NCI-H748 (cell line): Measurements from ENCODE around the gene DCC.
A peak's percentile ranks its signal among the peaks of the same experiment; 100 is the strongest.

ENCODE experiments used
- DNase-seq: peaks from one replicate; lab custom pipeline; 2025; ENCODE audit not compliant: unreplicated experiment; lab: John Stamatoyannopoulos, UW

The DCC gene

GRCh38 chr18:52489396-52490306 lies 149.7 kb downstream of the DCC start:
- peak; percentile 60 for DNase-seq

- DNase-seq, result no peak
Measured at GRCh38 chr18:52496426-52496825, 156.4 kb downstream of the DCC start.

- no peak for DNase-seq
Measured at GRCh38 chr18:52499016-52499415, 159.0 kb downstream of the DCC start.

GRCh38 chr18:52499644-52500043 lies 159.6 kb downstream of the DCC start:
- peak; percentile 93 for DNase-seq

GRCh38 chr18:52504589-52504988 lies 164.6 kb downstream of the DCC start:
- no peak for DNase-seq

GRCh38 chr18:52510139-52510538 lies 170.1 kb downstream of the DCC start:
- no peak for DNase-seq

GRCh38 chr18:52518086-52518485 lies 178.1 kb downstream of the DCC start:
- DNase-seq, result no peak

- no peak for DNase-seq
Measured at GRCh38 chr18:52519021-52519420, 179.0 kb downstream of the DCC start.

GRCh38 chr18:52523566-52523965 lies 183.6 kb downstream of the DCC start:
- no peak for DNase-seq

- no peak for DNase-seq
Measured at GRCh38 chr18:52531836-52532235, 191.8 kb downstream of the DCC start.

- DNase-seq, result no peak
Measured at GRCh38 chr18:52536039-52536438, 196.0 kb downstream of the DCC start.

GRCh38 chr18:52537261-52537660 lies 197.3 kb downstream of the DCC start:
- no peak for DNase-seq

GRCh38 chr18:52541056-52541455 lies 201.1 kb downstream of the DCC start:
- no peak for DNase-seq

- no peak for DNase-seq
Measured at GRCh38 chr18:52544086-52544485, 204.1 kb downstream of the DCC start.

- DNase-seq, result no peak
Measured at GRCh38 chr18:52546686-52547346, 206.8 kb downstream of the DCC start.

GRCh38 chr18:52553441-52553840 lies 213.4 kb downstream of the DCC start:
- DNase-seq, result peak; percentile 99

GRCh38 chr18:52554180-52554579 lies 214.2 kb downstream of the DCC start:
- DNase-seq, result no peak

GRCh38 chr18:52567360-52567759 lies 227.4 kb downstream of the DCC start:
- no peak for DNase-seq

GRCh38 chr18:52569492-52569891 lies 229.5 kb downstream of the DCC start:
- DNase-seq, result no peak

GRCh38 chr18:52570975-52571374 lies 231.0 kb downstream of the DCC start:
- no peak for DNase-seq

GRCh38 chr18:52572036-52573000 lies 232.3 kb downstream of the DCC start:
- DNase-seq, result no peak
